GM12873 (cell line): ENCODE results near the gene MYCN.

Source experiments
- CTCF ChIP-seq: IDR thresholded peaks from 2 replicates; pipeline ENCODE4 v1.5.1; 2012; ENCODE audit warnings: low read depth, mild to moderate bottlenecking, moderate library complexity, low read length, control low read depth; ENCODE audit not compliant: insufficient read depth; ENCODE audit errors: missing control alignments

MYCN gene

DNA sequence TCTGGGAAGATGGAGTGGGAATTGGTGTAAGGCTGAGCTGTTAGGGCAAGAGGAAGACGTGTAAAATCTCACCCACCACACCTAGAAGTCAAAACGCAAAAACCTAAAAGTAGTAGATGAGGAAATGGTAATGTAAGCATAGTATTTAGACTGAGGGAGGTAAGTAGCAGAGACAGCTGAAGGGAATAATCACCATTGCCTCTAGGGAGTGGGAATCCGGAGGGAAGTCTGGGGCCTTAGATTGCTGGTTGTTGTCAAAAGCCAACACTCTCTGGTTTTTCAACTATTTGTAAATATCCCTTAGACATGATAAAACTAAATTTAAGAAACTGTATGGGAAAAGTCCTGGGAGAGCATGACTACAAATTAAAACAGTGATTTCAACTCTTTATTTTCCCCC lies 28.7 kb upstream of the MYCN start:
- TF ChIP-seq CTCF, result no peak

DNA sequence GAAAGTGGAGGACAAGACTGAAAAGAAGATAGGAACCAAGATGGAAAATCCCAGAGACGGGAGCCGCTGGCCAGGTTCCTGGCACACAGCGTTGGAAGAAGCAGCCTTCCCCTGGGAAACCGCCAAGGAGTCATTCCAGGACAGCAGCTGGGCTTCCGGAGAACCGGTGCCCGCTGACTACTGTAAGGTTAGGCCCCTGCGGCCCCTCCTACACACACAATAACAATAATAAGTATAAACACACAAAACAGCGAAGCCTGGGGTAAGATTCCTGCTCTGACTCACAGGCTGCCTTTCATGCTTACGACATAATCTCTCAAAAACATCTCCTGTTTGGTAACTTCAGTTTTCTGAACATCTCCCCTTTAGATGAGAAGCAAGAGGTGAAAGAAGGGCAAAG lies 28.1 kb upstream of the MYCN start:
- no peak for TF ChIP-seq CTCF

- no peak for TF ChIP-seq CTCF
Measured at GRCh38 chr2:15913146-15913545, 27.2 kb upstream of the MYCN start.

DNA sequence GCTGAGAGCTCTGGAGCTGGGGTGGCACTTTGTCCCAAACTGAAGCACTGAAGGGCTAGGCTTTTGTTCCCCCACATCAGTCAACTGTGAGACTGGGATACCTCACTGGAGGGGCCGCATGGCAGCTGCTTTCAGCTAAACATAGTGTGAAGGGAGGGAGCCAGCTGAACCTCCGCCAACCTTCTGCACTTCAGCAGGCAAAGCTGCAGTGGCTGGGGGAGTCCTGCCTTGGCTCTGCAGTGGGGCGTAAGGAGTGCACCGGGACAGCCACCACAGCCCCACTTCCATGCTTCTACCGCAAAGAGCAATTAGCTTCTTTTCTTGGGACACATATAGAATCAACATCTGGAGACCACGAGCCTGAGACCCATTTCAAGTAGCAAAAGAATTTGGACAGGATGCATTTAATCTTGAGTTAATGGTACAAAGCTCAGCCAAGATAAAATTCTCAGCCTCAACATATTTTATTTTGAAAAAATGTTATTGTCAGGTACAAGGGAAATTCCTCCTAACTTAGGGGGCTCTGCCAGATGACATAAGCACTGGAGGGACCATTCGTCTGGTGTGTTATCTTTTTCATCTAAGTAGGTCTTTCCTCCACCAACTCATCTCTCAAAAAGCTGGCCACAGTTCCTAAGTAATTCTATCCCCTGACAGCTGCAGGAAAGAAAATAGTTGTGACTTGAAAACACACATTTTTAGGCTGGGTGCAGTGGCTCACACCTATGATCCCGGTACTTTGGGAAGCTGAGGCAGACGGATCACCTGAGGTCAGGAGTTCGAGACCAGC lies 25.6 kb upstream of the MYCN start:
- no peak for TF ChIP-seq CTCF

- TF ChIP-seq CTCF, result no peak
Measured at GRCh38 chr2:15916336-15916735, 24.0 kb upstream of the MYCN start.

- no peak for TF ChIP-seq CTCF
Measured at GRCh38 chr2:15918761-15919356, 21.5 kb upstream of the MYCN start.

DNA sequence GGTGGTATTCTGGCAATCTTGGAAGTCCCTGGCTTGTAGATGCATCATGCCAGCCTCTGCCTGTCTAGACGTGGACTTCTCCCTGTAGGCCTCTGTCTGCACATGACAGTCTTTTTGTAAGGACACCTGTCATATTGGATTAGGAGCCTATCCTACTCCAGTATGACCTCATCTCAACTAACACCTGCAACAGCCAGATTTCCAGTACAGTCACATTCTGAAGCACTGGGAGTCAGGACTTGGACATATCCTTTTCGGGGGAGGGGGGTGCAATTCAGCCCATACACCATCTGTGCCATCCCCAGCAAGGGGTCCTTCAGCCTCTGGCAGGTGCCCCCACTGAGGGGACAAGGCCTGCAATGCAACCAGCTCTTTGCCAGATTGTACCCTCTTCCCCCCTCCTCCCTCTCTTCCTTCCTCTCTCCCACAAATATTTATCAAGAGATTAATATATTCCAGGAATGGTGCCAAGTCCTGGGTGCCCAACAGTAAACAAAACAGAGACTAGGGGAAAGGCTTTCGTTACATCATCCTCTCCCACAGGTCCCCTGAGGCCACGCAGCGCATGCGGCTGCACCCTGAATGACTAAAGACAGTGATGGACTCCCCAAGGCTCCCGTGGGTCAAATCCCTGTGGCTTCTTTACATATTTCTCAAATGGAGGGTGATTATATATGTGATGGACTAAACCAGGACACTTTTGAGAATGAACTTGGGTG lies 20.5 kb upstream of the MYCN start:
- no peak for TF ChIP-seq CTCF
